Cardiac septum (tissue), 1 donor: ENCODE results near the gene GMPR2. TPM values are rescaled to one million over a fixed set of nuclear protein-coding genes. Genes with fewer than 3 reads are reported as not detected.
"Not testable (repeated sequence)": the region's sequence is repeated elsewhere in the genome, so short reads cannot be mapped to it uniquely, and the experiment has no call there.

Source experiments
- DNase-seq: peaks from one replicate; pipeline ENCODE4 v3.0.0-alpha.2; 2020; ENCODE audit warnings: low spot score
- intact Hi-C: fragments of 100-400 bp; cut with DNase I; formaldehyde crosslinking; loops from one replicate; pipeline ENCODE4 v1.14.0; 2022
- total RNA-seq: library from RNA; stranded (reverse); fragmentation: NEBNext Ultra II Directional; extraction: Animal tissue kit (Norgen Biotek cat#: 25700); gene quantifications from one replicate; pipeline ENCODE4 v1.2.1, GENCODE V29; 2021
- donor health status: DM: no; HTN: no; CAD: no.

GMPR2 gene
- total RNA-seq, 1 donor from 2014 or later, result 33.2 TPM

DNA sequence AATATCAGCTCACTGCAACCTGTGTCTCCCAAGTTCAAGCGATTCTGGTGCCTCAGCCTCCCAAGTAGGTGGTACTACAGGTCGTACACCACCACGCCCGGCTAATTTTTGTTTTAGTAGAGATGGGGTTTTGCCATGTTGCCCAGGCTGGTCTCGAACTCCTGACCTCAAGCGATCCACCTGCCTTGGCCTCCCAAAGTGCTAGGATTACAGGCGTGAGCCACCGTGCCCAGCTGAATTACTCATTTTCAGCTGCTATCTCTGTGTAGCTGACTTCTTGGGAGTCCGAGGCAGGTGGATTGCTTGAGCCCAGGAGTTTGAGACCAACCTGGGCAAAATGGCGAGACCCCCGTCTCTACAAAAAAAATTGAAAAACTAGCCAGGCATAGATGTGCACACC is 12.6 kb downstream of the GMPR2 start:
- DNase-seq, result peak; percentile 35
- intact Hi-C loops, result not testable (repeated sequence)

DNA sequence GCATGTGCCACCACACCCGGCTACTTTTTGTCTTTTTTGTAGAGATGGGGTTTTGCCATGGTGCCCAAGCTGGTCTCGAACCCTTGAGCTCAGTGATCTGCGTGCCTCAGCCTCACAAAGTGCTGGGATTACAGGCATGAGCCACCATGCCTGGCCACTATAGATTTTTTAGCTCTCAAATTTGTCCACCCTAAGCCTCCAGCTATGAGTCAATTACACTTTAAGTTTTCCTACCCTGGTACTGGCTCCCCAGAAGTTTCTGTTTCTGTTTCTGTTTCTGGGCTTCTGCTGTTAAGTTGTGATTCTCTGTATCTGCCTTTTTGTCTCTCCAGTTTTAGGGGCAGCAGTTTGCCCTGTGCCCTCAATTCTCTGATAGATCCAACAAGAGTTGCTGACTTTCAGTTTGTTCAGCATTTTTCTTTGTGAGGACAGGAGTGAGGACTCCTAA is 14.1 kb downstream of the GMPR2 start:
- no peak for DNase-seq
- intact Hi-C loops, result no loop called here

DNA sequence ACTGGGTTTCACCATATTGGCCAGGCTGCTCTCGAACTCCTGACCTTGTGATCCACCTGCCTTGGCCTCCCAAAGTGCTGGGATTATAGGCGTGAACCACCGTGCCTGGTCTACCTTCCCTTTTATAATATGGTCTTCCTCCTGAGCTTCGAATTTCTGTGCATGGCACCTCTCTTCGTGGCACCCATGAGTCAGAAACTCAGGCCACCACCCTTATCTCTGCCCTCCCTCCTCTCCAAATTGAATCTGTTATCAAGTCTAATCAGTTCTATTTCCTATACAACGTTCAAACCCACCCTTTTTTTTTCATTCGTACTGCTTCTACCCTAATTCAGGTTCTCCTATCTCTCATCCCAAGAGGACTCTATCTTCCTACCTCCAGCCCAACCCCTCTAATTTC is 14.7 kb downstream of the GMPR2 start:
- no peak for DNase-seq
- intact Hi-C loops, result no loop called here

DNA sequence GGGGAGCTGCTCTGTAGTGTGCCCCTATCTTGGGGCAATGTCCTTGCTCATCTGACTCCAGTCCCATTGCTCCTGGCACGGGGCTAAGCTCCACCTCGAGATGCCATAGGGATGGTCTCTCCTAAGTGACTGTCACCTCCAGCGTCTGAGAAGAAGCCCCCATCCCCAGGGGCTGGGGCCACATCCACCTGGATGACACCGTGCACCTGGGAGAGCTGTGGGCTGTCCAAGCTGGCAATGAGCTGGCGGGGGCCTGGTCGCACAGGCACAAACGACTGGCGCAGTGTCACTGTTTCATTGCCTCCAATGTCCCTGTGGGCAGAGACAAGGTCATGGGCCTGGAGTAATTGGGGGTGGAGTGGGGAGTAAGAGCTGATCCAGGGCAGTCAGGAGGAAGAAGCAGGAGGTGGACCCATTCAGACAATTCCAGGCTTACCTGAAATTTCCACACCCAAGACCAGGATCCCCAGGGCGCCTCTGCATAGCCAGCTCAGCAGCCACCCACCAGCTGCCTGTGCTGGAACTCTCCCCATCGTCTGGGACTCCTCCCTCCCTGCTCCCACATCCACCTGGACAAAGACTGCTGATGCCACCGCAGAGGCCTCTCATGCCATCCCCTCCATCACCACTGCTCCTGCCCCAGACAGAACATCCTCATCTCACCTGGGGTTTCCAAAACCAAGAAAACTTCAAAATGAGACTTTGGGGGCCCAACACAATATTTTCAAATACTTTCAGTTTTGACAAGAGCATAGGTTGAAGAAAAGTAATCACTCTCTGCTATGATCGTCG is 16.7 kb downstream of the GMPR2 start:
- peak; percentile 61 for DNase-seq
- intact Hi-C loops, result no loop called here

DNA sequence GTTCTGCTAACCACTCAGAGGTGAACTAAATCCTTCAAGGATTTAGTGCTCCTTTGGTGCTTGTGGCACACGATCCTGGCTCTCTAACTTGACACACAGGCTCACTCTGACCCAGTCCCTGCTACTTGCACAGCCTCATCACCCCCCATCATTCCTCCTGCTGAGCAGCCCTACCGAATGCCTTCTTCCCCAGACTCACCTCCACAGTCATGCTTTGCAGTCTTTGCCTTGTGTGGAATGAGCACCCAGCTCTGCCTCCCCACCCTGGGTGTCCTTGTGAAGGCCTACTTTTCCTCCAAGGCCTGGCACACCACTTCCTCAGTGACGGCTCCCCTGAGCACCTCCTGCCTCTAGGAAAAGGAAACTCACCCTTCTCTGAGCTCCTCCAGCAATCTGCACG is 17.6 kb downstream of the GMPR2 start:
- intact Hi-C loops, result no loop called here
- peak; percentile 59 for DNase-seq

DNA sequence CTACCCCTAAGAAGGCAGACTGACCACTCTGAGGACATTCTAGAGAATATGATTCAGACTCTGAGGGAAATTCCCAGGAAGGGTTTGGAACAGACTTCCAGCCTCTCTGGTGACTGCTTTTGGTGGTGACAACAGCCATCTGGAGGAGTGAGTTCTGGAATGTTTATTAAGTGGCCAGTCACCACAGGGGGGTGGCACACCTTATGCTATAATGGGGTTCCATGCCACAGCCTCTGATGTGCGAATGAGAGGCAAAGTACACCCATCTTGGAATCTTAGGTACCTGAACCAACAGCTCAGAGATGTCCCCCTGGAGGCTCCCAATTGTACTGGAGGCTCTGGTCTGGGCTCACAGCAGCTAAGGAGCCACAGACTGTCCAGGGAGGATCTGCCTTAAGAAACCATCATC is 19.2 kb downstream of the GMPR2 start:
- intact Hi-C loops, result no loop called here
- no peak for DNase-seq

DNA sequence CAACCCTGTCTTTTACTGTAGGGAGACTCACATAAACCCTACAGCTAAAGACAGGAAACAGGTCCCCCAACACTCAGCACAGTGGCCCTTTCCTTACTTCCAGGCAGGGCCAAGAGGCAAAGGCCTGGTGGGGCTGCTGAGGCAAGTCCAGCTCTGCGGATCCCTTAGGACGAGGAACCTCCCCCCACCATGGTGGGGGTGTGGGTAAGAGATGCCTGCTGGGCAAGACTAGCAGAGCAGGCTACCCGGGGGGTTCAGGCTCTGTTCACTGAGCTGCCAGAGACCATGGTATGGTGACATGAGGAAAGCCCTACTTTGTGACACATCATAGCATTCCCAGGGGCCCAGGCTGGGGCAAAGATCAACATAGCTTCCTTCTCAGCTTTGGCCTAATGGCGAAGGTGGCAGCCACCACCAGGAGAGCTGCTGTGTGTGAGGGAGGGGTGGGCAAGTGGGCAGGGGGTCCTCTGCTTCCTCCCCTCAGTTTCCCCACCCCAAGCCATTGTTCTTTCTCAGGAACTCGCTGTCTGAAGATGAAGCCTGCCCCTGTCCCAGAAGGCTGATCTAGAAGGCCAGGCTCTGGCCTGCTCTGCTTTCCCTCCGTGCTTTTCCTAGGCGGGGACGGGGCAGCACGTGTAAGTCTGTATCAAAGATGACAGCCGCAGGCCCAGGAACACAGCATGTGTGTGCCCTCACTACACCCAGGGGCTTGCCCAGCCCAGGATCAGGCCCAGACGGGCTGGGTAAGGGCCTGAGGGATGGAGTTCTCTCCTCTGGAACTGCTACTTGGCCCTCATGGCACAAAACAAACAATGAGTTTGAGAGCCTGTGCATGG is 19.8 kb downstream of the GMPR2 start:
- intact Hi-C loops, result no loop called here
- no peak for DNase-seq

DNA sequence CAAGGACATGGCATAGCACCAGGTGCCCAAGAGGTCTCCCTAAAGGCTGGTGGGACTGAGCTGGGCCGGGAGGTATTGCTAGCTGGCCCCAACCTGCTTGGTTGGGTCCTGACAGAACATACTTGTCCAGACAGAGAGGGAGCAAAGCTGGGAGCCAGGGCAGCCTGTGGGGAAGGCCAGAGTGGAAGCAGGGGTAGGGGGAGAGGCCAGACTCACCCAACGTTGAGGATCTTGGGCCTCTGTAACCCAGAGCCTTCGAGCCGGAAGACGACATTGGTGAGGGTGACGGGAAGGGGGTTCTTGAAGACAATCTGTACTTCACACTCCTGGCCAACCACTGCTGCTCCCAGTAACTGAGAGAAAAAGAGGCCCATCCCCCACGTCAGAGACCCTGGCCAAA is 21.2 kb downstream of the GMPR2 start:
- no peak for DNase-seq
- intact Hi-C loops, result no loop called here

DNA sequence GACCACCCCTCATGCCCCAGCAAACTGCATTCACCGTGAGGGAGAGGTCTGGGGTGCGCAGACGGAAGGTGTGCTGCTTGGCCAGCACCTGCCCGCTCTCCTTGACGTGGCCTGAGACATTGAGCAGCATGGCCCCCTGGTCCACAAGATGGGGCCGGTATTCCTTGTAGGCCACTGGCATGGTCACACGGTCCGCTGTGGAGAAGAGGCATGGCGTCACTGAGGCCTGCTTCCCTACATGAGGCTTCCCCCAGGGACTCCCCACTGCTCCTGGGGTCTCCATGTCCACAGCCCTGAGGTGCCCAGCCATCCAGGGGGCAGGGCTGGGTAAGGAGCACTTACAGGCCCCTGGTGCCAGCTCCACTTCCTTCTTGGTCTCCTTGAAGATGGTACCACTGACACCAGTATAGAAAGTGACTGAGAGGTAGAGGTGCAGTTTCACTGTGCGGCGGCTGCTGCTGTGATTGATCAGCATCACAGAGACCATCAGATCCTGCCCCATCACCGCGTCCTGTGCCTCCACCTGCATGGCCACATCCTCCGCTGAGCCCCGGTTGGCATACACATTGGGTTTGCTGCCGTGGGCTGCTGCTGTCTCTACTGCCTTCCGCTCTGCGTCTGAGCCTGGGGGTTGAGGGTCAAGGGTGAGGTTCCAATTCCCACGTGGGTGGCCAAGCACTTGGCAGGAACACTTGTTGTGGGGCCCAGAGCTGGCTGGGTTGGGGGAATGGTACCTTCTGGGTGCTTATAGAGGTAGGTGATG is 22.1 kb downstream of the GMPR2 start:
- DNase-seq, result no peak
- intact Hi-C loops, result no loop called here

DNA sequence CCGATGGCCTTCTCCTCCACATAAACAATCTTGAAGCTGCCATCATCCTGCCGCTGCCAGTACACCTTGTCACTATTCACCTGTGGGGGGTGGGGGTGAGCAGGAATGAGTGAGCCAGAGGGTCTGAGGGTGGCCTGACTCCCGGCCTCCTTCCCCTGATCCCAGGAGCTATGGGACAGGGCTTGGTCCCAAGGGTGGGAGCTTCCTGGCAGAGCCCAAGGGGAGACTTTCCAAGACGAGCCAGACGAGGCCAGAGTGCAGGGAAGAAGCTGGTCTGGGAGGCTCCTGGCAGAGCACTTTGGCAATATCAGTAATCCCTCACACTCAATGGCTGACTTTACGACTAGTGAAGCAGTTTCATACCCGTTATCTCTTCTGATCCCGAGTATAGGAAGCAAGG is 22.7 kb downstream of the GMPR2 start:
- DNase-seq, result no peak
- intact Hi-C loops, result no loop called here

DNA sequence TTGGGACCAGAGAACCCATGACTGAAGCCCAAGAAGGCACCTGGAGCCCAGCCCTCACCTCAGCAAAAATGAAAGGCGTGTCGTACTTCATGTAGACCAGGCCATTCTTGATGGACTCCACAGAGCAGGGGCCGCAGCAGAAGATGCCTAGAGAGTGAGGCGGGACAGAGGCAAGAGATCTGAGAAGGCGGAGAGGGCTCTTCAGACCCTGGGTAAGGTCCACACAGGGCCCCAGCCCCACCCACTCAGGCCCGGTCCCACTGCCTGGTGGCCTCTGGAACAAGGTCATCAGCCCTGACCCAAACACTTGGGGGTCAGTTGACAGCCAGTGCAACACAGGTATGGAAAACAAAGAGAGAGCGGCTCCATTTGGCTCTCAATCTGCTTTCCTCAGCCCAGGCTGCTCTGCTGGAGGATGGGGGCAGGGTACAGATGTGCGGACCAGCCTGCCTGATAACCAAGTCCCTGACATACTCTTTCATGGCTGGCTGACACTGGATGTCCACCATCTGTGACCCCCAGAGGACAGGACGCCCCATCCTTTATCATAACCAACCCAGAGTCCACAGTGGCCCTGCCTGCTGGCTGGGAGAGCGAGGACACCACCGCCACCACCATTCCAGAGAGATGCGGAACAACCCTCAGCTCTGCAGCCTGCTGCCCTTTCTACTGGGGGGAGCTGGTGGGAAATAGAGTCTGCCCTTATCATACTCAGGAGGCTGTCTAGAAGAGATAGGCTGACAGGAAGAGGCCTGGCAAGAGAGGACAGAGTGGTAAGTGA is 23.4 kb downstream of the GMPR2 start:
- DNase-seq, result no peak
- intact Hi-C loops, result no loop called here

DNA sequence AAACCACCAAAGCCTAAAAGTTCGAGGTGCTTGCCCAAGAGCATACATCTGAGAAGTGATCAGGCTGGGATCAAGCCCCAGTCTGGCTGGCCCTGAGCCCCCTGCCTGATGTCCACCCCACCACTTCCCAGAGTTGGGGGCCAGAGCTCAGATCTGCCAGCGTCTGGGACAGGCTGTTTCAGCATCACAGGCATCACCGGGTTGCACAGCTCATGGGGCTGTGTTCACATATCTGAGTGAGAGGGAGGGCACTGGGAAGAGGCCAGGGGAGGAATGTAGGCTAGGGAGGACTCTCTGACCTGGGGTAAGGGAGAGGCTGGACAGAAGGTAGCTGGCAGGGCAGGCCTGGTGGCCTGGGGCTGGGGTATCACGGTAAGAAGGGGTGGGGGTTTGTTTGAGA is 24.2 kb downstream of the GMPR2 start:
- intact Hi-C loops, result no loop called here
- DNase-seq, result no peak

DNA sequence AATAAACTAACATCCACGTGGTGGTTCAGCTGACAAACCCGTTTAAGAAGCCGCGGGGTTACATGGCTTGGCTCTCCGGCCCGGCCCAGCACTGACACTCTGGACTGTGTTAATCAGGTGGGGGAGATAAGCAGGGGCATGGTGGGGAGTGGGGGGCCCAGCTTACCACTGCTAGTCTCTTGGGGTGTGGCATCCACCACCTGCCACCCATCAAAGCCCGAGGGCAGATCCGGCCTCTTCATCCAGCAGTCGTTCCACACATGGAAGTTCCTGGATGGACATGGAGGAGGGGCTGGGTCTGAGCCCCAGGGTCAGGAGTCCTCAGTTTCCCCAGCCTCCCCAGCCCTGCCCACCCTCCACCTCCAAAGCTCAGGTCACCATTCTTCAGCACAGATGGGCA is 25.4 kb downstream of the GMPR2 start:
- intact Hi-C loops, result no loop called here
- no peak for DNase-seq

DNA sequence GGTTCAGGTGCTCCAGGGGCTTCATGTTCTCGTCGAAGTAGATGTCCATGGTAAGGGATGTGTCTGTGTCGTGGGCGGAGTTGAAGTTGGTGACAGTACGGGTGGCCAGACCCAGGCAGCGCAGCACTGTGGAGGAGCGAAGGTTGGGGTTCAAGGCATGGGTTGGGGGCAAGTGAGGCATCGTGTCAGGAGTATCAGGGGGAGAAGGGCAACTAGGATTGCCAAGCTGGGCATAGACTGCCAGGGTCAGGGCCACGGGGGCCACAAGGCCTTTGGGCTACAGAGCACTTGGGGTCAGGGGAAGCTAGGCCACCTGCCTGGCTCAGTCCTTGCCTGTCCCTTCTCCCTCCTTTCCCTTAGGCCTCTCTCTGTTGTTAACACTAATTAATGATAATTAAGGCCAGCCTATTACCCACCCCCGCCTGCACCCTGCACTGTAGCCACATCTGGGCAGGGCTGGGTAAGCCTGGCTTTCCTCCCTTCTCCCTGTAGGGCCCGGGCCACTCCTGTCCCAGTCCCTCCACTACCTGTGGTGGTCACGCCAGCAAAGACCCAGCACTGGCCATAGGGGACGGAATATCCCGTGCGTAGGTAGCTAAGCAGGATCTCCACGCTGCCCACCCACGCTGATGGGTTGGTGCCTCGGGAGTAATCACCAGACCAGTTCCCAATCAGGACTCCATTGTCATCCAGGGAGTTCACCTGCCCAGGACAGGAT is 26.0 kb downstream of the GMPR2 start:
- intact Hi-C loops, result no loop called here
- no peak for DNase-seq

DNA sequence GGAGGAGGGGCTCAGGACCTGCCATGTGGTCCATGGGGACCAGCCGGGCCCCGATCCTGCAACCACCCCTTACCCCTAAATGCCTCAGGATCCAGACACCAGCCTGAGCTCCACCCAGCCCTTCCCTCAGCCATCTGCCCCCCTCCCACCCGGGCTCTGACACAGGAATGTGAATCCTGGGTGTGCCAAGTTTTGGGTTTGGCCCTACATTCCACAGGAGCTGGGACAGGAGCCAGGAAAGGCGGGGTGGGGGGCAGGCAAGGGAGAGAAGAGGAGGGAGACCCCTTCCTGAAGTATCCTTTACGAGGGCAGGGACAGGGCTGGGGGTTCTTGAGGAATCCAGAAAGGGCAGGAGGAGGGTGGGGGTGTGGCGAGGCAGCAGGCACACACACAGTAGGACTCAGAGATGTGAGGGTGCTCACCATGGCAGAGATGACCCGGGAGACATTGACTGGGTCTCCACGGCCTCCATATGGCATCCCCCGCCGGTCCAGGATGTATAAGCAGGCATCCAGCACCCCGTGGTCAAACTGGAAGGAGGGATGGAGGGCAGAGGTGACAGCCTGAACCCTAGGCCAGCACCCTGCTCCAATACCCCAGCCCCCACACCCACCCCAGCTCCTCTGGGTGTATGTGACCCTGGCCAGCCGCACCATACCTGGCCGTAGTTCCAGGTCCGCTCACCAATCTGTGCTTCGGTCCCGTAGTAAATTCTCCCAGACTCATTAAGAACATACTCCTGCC is 26.7 kb downstream of the GMPR2 start:
- intact Hi-C loops, result no loop called here
- no peak for DNase-seq

DNA sequence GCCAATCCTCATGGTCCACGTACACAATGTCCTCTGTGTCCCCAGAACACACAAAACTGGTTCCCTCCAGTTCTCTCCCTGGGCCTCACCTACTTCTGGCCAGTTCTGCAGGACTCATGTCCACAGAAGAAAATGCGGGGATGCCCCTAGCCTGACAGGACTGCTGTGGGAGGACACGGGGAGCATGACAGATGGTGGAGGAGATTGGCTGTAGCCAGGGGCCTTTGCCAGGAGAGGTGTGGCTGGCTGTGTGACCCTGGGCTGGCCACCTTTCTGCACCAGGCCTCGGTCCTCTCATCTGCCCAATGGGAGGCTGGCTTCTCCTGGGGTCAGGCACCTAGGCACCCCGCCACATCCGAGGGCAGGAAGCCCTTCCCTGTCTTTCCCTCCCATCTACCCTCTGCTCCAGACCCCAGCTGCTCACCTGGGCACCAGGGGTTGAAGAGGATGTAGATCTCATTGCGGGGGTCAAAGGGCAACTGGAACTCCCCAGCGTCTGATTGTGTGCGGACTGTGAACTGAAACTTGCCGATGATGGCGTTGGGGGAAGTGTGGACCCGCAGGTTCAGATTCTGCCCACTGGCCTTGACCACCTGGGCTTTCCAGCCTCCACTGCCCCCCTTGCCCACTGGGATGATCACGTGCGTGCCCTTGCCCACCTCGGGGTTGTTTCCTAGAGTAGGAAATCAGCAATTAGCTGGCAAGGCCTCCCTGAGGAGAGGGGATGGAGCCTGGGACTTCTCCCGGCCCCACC is 27.5 kb downstream of the GMPR2 start:
- no peak for DNase-seq
- intact Hi-C loops, result no loop called here

DNA sequence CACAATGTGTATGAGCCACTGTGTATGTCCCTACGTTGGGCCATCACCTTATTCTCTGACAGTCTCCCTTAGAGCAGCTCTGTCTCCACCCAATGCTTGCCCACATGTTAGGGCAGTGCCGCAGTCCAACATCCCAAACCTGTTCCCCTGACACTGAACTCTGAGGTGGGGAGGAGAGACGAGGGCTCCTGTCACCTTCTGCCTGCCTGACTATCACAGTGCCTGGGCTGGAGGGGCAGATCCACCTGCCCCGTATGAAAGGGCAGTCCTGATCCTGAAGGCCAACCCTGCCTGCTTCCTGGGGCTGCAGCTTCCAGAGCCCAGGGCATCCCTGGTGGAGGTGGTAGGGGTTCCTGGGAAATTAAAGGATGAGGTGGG is 28.0 kb downstream of the GMPR2 start:
- no peak for DNase-seq
- intact Hi-C loops, result no loop called here
